K562 (cell line): ENCODE measurements around the gene MRPS18B. TPM values are rescaled to one million over a fixed set of nuclear protein-coding genes. Genes with fewer than 3 reads are reported as not detected.

ENCODE experiments used
- ATF1 ChIP-seq, 2 experiments: fragments of 450-650 bp in 1 of 2; IDR thresholded peaks; 2 replicates each; pipeline ENCODE4 v1.6.1; 2016; ENCODE audit warnings: missing compliant biosample characterization in 1 of 2, missing genetic modification characterization in 1 of 2
- CEBPG ChIP-seq, 3 experiments: fragments of 200-800 bp in 1 of 3; sonication (Bioruptor generic) in 1 of 3; sonication (generic) in 1 of 3; formaldehyde crosslinking in 1 of 3; IDR thresholded peaks in 2 of 3; conservative IDR thresholded peaks in 1 of 3; 2 replicates each; pipeline versions ENCODE4 v1.6.1 to v1.8.0; 2016 to 2022; ENCODE audit warnings: missing compliant biosample characterization in 2 of 3, missing genetic modification characterization in 2 of 3, mild to moderate bottlenecking in 1 of 3, missing genetic modification reagents in 1 of 3
- FOXJ3 ChIP-seq: sonication (generic); formaldehyde crosslinking; IDR thresholded peaks from 2 replicates; pipeline ENCODE4 v1.4.0; 2020; ENCODE audit warnings: mild to moderate bottlenecking, missing genetic modification reagents
- FOXK1 ChIP-seq: sonication (generic); formaldehyde crosslinking; IDR thresholded peaks from 2 replicates; pipeline ENCODE4 v1.8.0; 2022; ENCODE audit warnings: missing genetic modification reagents, mild to moderate bottlenecking, borderline replicate concordance
- GABPB1 ChIP-seq: sonication (generic); formaldehyde crosslinking; IDR thresholded peaks from 2 replicates; pipeline ENCODE4 v1.8.0; 2022; ENCODE audit warnings: mild to moderate bottlenecking, missing genetic modification reagents
- JUNB ChIP-seq: fragments of 450-650 bp; formaldehyde crosslinking; conservative IDR thresholded peaks from 2 replicates; pipeline ENCODE4 v1.4.0; 2020; ENCODE audit warnings: mild to moderate bottlenecking
- KDM2B ChIP-seq: fragments of 250-450 bp; sonication (Bioruptor Pico); IDR thresholded peaks from 2 replicates; pipeline ENCODE4 v1.8.0; 2021; ENCODE audit warnings: mild to moderate bottlenecking, moderate library complexity
- MEF2A ChIP-seq: IDR thresholded peaks from 2 replicates; pipeline ENCODE4 v1.6.1; 2011; ENCODE audit warnings: low read depth, mild to moderate bottlenecking, low read length, moderate library complexity; ENCODE audit not compliant: control insufficient read depth
- MYBL2 ChIP-seq, 2 experiments: fragments of 450-650 bp in 1 of 2; sonication (generic) in 1 of 2; formaldehyde crosslinking in 1 of 2; IDR thresholded peaks; 2 replicates each; pipeline versions ENCODE4 v1.6.1 to v1.8.1; 2017 to 2022; ENCODE audit warnings: borderline replicate concordance in 1 of 2, inconsistent platforms in 1 of 2, low read depth in 1 of 2, mild to moderate bottlenecking in 1 of 2, missing genetic modification reagents in 1 of 2, moderate library complexity in 1 of 2
- MYNN ChIP-seq, 2 experiments: sonication (generic); formaldehyde crosslinking in 1 of 2; IDR thresholded peaks; 2 replicates each; pipeline versions ENCODE4 v1.5.0 to v1.6.1; 2016 to 2020; ENCODE audit warnings: antibody characterized with exemption in 1 of 2, missing genetic modification reagents in 1 of 2
- NFXL1 ChIP-seq: fragments of 450-650 bp; formaldehyde crosslinking; IDR thresholded peaks from 2 replicates; pipeline ENCODE4 v1.4.0; 2021; ENCODE audit warnings: mild to moderate bottlenecking
- NRF1 ChIP-seq, 2 experiments: fragments of 450-650 bp; IDR thresholded peaks in 1 of 2; conservative IDR thresholded peaks in 1 of 2; 2 replicates each; pipeline ENCODE4 v1.6.1; 2014; ENCODE audit warnings: mild to moderate bottlenecking in 2 of 2
- PHF21A ChIP-seq: fragments of 450-650 bp; IDR thresholded peaks from 2 replicates; pipeline ENCODE4 v1.6.1; 2017; ENCODE audit warnings: low read depth, borderline replicate concordance
- POLR2AphosphoS5 ChIP-seq: IDR thresholded peaks from 2 replicates; pipeline ENCODE4 v1.6.1; 2011; ENCODE audit warnings: mild to moderate bottlenecking, low read depth, low read length, moderate library complexity; ENCODE audit not compliant: control insufficient read depth, insufficient read depth
- SRF ChIP-seq, 2 experiments: fragments of 250-450, 450-650 bp in 1 of 2; sonication (Bioruptor Pico) in 1 of 2; sonication (generic) in 1 of 2; formaldehyde crosslinking; IDR thresholded peaks; 2 replicates each; pipeline versions ENCODE4 v1.5.0 to v1.5.1; 2020 to 2022; ENCODE audit warnings: mild to moderate bottlenecking in 1 of 2, missing genetic modification reagents in 1 of 2
- STAG1 ChIP-seq: sonication (generic); formaldehyde crosslinking; IDR thresholded peaks from 2 replicates; pipeline ENCODE4 v1.5.0; 2020; ENCODE audit warnings: missing genetic modification reagents, borderline replicate concordance
- TBL1XR1 ChIP-seq, 2 experiments: IDR thresholded peaks; 2 replicates each; pipeline ENCODE4 v1.6.1; 2012; ENCODE audit warnings: improper control_type of control experiment in 2 of 2, low read length in 2 of 2, mild to moderate bottlenecking in 1 of 2
- ZEB2 ChIP-seq: fragments of 450-650 bp; IDR thresholded peaks from 2 replicates; pipeline ENCODE4 v1.6.1; 2016
- ZNF253 ChIP-seq: fragments of 250-450 bp; sonication (Bioruptor Pico); conservative IDR thresholded peaks from 2 replicates; pipeline ENCODE4 v1.6.1; 2021; ENCODE audit warnings: mild to moderate bottlenecking
- ZNF316 ChIP-seq: fragments of 450-650 bp; IDR thresholded peaks from 2 replicates; pipeline ENCODE4 v1.6.1; 2016
- ZNF354B ChIP-seq: fragments of 250-450 bp; sonication (Bioruptor Pico); IDR thresholded peaks from 2 replicates; pipeline ENCODE4 v1.4.0; 2020
- ZNF395 ChIP-seq: fragments of 200-800 bp; sonication (Bioruptor generic); IDR thresholded peaks from 2 replicates; pipeline ENCODE4 v1.6.1; 2017; ENCODE audit warnings: missing genetic modification characterization, missing compliant biosample characterization
- ZNF436 ChIP-seq: fragments of 250-450, 450-650 bp; sonication (Bioruptor Pico); formaldehyde crosslinking; IDR thresholded peaks from 2 replicates; pipeline ENCODE4 v1.7.0; 2020; ENCODE audit warnings: mild to moderate bottlenecking
- polyA plus RNA-seq, 8 experiments: library from polyadenylated mRNA; depleted of rRNA in 4 of 8; stranded (reverse) in 5 of 8; unstranded in 3 of 8; fragments of >200 nt; fragmentation: Nextera tagmentation in 2 of 8; fragmentation: Illumina TruSeq in 1 of 8; extraction: Ambion mirVana in 2 of 8; extraction: Trizol in 1 of 8; gene quantifications; 2 replicates each; pipeline versions ENCODE4 v1.2.1 to v1.2.3, GENCODE V29; 2011 to 2014; ENCODE audit warnings: inconsistent platforms in 1 of 8, missing spikeins in 1 of 8
- total RNA-seq, 7 experiments: library from RNA; depleted of rRNA in 6 of 7; stranded (reverse); fragments of >200 nt in 6 of 7; fragmentation: Illumina TruSeq in 2 of 7; extraction: Trizol in 2 of 7; gene quantifications; 2 replicates each; pipeline versions ENCODE4 v1.2.1 to v1.2.3, GENCODE V29; 2011 to 2021; ENCODE audit warnings: low replicate concordance in 1 of 7
- TF ChIP-seq, protein P1 (sequence below): fragments of 450-650 bp; IDR thresholded peaks from 2 replicates; pipeline ENCODE4 v1.7.1; 2018; ENCODE audit warnings: mild to moderate bottlenecking, low read depth; ENCODE audit not compliant: partially characterized antibody

MRPS18B gene
- total and polyA plus RNA-seq, 9 of the 15 experiments (the other 6 are each of a cell fraction or from before 2014, with no cell fraction given), result 132 to 383 (median 178) TPM

DNA sequence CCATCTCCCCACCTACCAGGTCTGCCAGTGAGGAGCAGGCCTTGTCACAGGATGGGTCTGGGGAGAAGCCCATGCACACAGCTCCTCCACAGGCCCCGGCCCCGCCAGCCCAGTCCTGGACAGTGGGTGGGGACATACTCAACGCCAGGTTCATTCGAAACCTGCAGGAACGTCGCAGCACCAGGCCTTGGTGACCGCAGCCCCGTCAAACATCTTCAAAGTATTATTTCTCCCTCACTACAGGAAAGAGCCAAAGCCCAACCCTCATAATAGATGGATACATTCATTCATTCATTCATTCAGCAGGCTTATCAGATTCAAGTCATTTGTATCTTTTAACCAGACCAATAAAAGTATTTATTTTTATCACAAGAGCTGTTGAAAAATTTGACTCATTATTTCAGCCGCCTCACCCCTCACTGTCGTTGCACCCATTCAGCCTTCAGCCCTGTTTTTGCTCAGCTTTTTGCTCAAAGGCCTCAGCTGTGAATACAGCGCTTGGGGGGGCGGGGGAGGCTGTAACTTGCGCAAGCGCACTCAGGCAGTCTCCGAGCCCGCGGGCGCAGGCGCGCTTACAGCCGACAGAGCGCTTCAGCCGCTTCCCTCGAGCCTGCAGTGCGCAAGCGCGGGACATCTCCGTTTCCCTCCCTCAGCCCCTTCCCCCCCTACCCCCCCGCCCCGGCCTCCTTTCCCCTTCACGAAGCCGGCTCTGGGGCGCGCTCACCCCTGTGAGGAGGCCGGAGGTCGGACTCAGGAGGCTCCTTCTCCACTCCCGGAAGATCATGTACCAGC is 29.0 kb downstream of the MRPS18B start, which contains the start of gene C6orf136 (continued):
- TF ChIP-seq ZNF253 (CRISPR knock-in tag) (no peak), MYBL2 (IDR thresholded peaks at IDR 0.05; ENCODE audit: low read depth) (no peak), MYBL2 (CRISPR knock-in tag; IDR thresholded peaks at IDR 0.05; ENCODE audit: borderline replicate concordance) (no peak), MEF2A (no peak), KDM2B (CRISPR knock-in tag) (no peak), TBL1XR1 (IDR thresholded peaks at IDR 0.05; ENCODE audit: low read length in 2 of 2) (peak in 1 of 2 experiments; percentile 10; a peak in 1 of 4 replicates), NRF1 (conservative IDR thresholded peaks at IDR 0.05 in 1 of 2, IDR thresholded peaks at IDR 0.05 in 1 of 2) (peak; percentile 96 to 97), FOXK1 (CRISPR knock-in tag) (no peak), ZNF354B (CRISPR knock-in tag) (no peak), SRF (CRISPR knock-in tag; IDR thresholded peaks at IDR 0.05) (no peak), JUNB (CRISPR knock-in tag) (no peak), ZNF395 (CRISPR knock-in tag) (no peak), CEBPG (CRISPR knock-in tag; IDR thresholded peaks at IDR 0.05) (peak; percentile 47; the same call in 1 of the 2 replicates), CEBPG (tag; conservative IDR thresholded peaks at IDR 0.05 in 1 of 2, IDR thresholded peaks at IDR 0.05 in 1 of 2) (peak in 1 of 2 experiments; percentile 43; a peak in 1 of 4 replicates), POLR2AphosphoS5 (peak; percentile 70), ZNF316 (no peak), ZNF436 (CRISPR knock-in tag) (no peak), ZEB2 (no peak), NFXL1 (CRISPR knock-in tag) (no peak), MYNN (IDR thresholded peaks at IDR 0.05) (0 out of 2 replicates have a peak, but pooled peaks have one; percentile 23), MYNN (CRISPR knock-in tag; IDR thresholded peaks at IDR 0.05) (no peak), ATF1 (CRISPR knock-in tag; IDR thresholded peaks at IDR 0.05) (peak; percentile 13; the same call in 1 of the 2 replicates), ATF1 (tag; IDR thresholded peaks at IDR 0.05) (0 out of 2 replicates have a peak, but pooled peaks have one; percentile 3), STAG1 (CRISPR knock-in tag) (no peak), GABPB1 (CRISPR knock-in tag) (0 out of 2 replicates have a peak, but pooled peaks have one; percentile 17), PHF21A (no peak), FOXJ3 (CRISPR knock-in tag) (no peak)
- TF ChIP-seq, protein P1, sequence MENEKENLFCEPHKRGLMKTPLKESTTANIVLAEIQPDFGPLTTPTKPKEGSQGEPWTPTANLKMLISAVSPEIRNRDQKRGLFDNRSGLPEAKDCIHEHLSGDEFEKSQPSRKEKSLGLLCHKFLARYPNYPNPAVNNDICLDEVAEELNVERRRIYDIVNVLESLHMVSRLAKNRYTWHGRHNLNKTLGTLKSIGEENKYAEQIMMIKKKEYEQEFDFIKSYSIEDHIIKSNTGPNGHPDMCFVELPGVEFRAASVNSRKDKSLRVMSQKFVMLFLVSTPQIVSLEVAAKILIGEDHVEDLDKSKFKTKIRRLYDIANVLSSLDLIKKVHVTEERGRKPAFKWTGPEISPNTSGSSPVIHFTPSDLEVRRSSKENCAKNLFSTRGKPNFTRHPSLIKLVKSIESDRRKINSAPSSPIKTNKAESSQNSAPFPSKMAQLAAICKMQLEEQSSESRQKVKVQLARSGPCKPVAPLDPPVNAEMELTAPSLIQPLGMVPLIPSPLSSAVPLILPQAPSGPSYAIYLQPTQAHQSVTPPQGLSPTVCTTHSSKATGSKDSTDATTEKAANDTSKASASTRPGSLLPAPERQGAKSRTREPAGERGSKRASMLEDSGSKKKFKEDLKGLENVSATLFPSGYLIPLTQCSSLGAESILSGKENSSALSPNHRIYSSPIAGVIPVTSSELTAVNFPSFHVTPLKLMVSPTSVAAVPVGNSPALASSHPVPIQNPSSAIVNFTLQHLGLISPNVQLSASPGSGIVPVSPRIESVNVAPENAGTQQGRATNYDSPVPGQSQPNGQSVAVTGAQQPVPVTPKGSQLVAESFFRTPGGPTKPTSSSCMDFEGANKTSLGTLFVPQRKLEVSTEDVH, result no peak
